ENCODE measurements around the gene CAPN11. TPM values are rescaled to one million over a fixed set of nuclear protein-coding genes. Genes with fewer than 3 reads are reported as not detected.
A peak's percentile ranks its signal among the peaks of the same experiment; 100 is the strongest.

Gene CAPN11
- total and polyA plus RNA-seq, 9 of the 15 experiments (the other 6 are each of a cell fraction or from before 2014, with no cell fraction given): 0.03 to 0.61 (median 0.17) TPM; not detected in 1

DNA sequence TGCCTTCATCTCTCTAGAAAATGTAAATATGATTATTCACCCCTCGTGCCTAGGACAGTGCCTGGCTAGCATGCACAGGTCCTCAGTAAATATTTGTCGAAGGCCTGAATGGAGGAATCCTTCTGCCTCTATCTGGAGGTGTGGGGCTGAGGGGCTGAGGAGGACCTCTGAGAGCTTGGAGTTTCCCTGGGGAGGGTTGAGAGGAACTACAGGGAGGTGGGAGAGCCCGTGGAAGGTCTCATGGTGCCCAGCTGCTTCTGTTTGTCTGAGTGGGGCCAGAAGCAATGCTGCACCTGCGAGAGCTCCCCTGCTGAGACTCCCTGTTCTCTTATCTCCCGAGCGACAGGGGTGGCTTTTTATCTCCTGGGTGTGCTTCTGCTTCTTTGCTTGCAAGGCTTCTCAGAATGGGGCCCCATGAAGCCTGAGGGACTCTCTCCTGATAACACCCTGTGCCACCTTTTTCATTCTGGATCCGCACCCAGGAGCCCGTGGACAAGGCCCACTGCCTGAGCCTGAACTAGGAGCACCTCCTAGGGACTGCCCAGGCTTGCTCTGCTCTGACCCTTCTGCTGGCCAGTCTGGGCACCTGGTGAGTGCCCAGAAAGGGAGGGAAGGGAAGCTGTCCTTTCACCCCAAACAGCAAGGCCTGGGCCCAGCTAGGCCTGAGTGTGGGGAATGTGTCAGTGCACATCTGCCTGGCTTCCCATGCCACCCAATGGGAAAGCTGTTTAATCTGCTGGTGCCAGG, 67.1 kb downstream of the CAPN11 start (continued):
- TF ChIP-seq, protein P1, sequence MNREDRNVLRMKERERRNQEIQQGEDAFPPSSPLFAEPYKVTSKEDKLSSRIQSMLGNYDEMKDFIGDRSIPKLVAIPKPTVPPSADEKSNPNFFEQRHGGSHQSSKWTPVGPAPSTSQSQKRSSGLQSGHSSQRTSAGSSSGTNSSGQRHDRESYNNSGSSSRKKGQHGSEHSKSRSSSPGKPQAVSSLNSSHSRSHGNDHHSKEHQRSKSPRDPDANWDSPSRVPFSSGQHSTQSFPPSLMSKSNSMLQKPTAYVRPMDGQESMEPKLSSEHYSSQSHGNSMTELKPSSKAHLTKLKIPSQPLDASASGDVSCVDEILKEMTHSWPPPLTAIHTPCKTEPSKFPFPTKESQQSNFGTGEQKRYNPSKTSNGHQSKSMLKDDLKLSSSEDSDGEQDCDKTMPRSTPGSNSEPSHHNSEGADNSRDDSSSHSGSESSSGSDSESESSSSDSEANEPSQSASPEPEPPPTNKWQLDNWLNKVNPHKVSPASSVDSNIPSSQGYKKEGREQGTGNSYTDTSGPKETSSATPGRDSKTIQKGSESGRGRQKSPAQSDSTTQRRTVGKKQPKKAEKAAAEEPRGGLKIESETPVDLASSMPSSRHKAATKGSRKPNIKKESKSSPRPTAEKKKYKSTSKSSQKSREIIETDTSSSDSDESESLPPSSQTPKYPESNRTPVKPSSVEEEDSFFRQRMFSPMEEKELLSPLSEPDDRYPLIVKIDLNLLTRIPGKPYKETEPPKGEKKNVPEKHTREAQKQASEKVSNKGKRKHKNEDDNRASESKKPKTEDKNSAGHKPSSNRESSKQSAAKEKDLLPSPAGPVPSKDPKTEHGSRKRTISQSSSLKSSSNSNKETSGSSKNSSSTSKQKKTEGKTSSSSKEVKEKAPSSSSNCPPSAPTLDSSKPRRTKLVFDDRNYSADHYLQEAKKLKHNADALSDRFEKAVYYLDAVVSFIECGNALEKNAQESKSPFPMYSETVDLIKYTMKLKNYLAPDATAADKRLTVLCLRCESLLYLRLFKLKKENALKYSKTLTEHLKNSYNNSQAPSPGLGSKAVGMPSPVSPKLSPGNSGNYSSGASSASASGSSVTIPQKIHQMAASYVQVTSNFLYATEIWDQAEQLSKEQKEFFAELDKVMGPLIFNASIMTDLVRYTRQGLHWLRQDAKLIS (CRISPR knock-in tag; IDR thresholded peaks at IDR 0.05): peak; percentile 67; the same call in 1 of the 2 replicates
- TF ChIP-seq TCFL5 (CRISPR knock-in tag; conservative IDR thresholded peaks at IDR 0.05) (no peak), ZNF668 (CRISPR knock-in tag; IDR thresholded peaks at IDR 0.05) (0 out of 2 replicates have a peak, but pooled peaks have one; percentile 53), GTF2E2 (tag; IDR thresholded peaks at IDR 0.05) (no peak), RBM17 (IDR thresholded peaks at IDR 0.05; ENCODE audit: borderline replicate concordance, low read depth, low read length) (no peak), THRAP3 (IDR thresholded peaks at IDR 0.05; ENCODE audit: borderline replicate concordance) (no peak), RBM14 (IDR thresholded peaks at IDR 0.05; ENCODE audit: borderline replicate concordance, insufficient read depth, low read depth, low read length) (no peak), SMAD4 (CRISPR knock-in tag; conservative IDR thresholded peaks at IDR 0.05) (peak; percentile 95), HNRNPH1 (optimal IDR thresholded peaks at IDR 0.05; ENCODE audit: low read depth, low read length) (no peak), ZFPM2 (CRISPR knock-in tag; IDR thresholded peaks at IDR 0.05) (no peak), ZNF224 (CRISPR knock-in tag; IDR thresholded peaks at IDR 0.05) (no peak), POLR3G (IDR thresholded peaks at IDR 0.05; ENCODE audit: extremely low read depth, insufficient read length, insufficient replicate concordance) (no peak), CTBP1 (IDR thresholded peaks at IDR 0.05; ENCODE audit: borderline replicate concordance) (peak; percentile 97), MEIS2 (IDR thresholded peaks at IDR 0.05; ENCODE audit: partially characterized antibody) (peak; percentile 30), BMI1 (IDR thresholded peaks at IDR 0.05; ENCODE audit: low read length) (no peak)
- TF ChIP-seq, protein P2, sequence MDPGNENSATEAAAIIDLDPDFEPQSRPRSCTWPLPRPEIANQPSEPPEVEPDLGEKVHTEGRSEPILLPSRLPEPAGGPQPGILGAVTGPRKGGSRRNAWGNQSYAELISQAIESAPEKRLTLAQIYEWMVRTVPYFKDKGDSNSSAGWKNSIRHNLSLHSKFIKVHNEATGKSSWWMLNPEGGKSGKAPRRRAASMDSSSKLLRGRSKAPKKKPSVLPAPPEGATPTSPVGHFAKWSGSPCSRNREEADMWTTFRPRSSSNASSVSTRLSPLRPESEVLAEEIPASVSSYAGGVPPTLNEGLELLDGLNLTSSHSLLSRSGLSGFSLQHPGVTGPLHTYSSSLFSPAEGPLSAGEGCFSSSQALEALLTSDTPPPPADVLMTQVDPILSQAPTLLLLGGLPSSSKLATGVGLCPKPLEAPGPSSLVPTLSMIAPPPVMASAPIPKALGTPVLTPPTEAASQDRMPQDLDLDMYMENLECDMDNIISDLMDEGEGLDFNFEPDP (CRISPR knock-in tag; IDR thresholded peaks at IDR 0.05): no peak
- TF ChIP-seq, protein P3, sequence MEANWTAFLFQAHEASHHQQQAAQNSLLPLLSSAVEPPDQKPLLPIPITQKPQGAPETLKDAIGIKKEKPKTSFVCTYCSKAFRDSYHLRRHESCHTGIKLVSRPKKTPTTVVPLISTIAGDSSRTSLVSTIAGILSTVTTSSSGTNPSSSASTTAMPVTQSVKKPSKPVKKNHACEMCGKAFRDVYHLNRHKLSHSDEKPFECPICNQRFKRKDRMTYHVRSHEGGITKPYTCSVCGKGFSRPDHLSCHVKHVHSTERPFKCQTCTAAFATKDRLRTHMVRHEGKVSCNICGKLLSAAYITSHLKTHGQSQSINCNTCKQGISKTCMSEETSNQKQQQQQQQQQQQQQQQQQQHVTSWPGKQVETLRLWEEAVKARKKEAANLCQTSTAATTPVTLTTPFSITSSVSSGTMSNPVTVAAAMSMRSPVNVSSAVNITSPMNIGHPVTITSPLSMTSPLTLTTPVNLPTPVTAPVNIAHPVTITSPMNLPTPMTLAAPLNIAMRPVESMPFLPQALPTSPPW (CRISPR knock-in tag; IDR thresholded peaks at IDR 0.05): peak; percentile 77
- TF ChIP-seq, protein P4, sequence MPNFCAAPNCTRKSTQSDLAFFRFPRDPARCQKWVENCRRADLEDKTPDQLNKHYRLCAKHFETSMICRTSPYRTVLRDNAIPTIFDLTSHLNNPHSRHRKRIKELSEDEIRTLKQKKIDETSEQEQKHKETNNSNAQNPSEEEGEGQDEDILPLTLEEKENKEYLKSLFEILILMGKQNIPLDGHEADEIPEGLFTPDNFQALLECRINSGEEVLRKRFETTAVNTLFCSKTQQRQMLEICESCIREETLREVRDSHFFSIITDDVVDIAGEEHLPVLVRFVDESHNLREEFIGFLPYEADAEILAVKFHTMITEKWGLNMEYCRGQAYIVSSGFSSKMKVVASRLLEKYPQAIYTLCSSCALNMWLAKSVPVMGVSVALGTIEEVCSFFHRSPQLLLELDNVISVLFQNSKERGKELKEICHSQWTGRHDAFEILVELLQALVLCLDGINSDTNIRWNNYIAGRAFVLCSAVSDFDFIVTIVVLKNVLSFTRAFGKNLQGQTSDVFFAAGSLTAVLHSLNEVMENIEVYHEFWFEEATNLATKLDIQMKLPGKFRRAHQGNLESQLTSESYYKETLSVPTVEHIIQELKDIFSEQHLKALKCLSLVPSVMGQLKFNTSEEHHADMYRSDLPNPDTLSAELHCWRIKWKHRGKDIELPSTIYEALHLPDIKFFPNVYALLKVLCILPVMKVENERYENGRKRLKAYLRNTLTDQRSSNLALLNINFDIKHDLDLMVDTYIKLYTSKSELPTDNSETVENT (CRISPR knock-in tag; IDR thresholded peaks at IDR 0.05): no peak

Measured in K562 (cell line).